NOMO-1 (cell line): ENCODE data around the gene PANX2.

ENCODE experiments used
- DNase-seq, 2 experiments: peaks; one replicate each; lab custom pipeline; 2025; ENCODE audit not compliant: unreplicated experiment in 2 of 2; lab: John Stamatoyannopoulos, UW

Gene PANX2

DNA sequence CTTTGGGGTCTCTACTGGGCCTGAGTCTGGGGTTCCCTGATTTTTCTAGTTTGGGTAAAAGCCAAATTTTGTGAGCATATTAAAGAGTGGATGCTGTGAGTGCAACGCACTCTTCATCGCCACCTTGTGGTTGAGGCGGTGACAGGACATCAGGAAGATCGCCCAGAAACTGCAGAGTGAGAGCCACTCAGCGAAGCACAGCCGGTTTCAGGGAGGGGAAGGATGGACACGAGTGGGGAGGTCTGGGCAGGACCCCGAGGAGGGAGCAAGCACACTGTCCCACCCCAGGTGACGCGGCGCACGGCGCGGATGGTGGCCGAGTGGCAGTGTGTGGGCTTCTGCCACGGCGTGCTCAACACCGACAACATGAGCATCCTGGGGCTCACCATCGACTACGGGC is 39.4 kb downstream of the PANX2 start:
- DNase-seq, result peak; percentile 22 to 47

DNA sequence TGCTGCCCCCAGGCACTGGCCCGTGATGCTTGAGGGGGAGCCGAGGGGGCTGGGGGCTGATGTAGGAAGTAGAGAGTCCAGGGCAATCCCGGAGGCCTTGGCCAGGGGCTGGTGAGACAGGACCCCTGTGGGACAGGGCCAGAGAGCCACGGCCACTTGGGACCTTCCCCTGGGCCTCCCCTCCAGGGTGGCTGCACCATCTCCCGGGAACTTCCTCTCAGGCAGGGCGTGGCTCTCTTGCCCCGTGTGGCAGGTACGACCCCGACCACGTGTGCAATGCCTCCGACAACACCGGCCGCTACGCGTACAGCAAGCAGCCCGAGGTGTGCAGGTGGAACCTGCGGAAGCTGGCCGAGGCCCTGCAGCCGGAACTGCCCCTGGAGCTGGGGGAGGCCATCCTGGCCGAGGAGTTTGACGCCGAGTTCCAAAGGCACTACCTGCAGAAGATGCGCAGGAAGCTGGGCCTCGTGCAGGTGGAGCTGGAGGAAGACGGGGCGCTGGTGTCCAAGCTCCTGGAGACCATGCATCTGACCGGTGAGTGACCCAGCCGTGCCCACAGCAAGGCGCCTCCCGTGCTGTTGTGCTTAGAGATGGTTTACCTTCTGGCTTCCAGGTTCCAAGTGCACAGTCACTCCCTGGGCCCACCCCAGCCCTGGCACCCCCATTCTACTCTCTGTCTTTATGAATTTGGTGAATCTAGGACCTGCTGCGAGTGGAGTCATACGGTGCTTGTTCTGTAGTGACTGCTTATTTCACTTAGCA is 40.0 kb downstream of the PANX2 start:
- DNase-seq, result no peak

DNA sequence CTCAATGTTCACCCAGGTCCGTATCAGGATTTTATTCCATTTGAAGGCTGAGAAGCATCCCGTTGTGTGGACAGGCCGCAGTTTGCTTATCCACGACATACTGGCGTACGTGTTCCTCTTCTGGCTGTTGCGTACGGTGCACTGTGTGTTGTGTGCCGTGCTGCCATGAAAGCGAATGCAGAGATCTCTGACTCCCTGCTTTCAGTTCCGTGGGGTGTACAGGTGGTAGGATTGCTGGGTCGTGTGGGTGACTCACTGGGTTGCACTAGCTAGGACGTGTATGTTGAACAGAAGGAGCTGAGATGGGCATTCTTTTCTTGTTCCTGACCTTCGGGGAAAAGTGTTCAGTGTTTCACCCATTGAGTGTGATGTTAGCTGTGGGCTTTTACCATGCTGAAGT is 40.6 kb downstream of the PANX2 start:
- no peak for DNase-seq

DNA sequence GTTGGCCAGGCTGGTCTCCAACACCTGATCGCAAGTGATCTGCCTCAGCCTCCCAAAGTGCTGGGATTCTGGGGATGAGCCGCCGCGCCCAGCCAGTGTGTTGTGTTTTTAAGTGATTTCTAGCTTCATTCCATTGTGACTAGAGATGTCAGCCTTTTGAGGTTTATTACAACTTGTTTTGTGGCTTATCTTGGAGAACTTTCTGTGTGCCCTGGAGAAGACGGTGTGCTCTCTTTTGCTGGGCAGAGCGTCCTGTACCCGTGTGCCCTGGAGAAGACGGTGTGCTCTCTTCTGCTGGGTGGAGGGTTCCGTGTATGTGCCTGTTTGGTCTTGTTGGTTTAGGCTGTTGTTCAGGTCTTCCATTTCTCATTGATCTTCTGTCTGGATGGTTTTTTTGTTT is 42.7 kb downstream of the PANX2 start:
- DNase-seq, result no peak

DNA sequence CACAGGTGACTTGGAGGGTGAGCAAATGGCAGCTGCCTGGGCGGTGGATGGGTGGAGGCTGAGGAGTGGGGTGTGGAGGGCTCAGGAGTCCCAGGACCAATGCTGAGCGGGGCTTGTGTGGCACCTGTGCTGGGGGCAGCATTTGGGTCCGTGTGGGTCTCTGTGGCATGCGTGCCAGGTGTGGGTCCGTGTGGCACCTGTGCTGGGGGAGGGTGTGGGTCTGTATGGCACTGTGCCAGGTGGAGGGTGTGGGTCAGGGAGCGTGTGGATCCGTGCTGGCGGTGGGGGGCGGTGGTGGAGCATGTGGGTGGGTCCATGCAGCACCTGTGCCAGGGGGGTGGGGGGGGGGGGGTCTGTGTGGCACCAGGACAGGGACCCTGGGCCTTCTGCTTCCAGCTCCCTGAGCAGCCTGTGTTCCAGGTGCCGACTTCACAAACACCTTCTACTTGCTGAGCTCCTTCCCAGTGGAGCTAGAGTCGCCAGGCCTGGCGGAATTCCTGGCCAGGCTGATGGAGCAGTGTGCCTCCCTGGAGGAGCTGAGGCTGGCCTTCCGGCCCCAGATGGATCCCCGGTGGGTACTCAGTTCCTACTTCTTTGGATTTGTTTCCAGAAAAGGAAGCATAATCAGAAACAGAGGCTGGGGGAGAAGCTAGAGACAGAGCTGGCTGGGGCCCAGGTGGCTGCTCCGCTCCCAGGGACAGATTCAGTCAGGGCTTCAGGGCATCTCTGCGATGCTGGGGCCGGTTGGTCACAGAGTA is 44.9 kb downstream of the PANX2 start:
- no peak for DNase-seq

DNA sequence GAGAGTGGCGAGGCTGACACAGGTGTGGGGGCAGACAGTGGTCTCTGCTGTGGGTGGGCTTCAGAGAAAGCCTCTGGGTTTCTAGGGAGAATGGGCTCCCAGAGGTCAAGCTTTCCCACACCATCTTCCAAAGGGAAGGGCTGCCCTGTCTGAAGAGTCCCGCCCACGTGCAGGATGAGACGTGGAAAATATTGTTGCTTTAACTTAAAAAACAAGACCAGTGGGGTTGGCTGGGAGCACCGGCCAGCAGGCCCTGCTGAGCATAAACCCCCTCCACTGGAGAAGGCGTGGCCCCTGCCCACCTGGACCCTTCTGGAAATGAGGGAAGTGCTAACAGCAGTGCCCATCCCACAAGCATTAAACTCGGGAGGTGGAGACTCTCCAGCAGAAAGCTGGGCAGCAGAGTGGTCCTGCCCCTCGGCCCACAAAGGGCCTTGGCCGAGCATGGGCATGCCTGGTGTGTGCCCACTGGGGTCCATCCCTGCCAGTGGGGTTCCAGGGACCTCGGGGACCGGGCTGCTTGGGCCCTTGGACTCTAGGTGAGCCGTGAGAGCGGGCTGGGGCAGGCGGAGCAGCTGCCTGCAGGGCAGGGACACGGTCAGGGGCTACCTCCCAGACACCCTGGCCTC is 45.6 kb downstream of the PANX2 start:
- no peak for DNase-seq

DNA sequence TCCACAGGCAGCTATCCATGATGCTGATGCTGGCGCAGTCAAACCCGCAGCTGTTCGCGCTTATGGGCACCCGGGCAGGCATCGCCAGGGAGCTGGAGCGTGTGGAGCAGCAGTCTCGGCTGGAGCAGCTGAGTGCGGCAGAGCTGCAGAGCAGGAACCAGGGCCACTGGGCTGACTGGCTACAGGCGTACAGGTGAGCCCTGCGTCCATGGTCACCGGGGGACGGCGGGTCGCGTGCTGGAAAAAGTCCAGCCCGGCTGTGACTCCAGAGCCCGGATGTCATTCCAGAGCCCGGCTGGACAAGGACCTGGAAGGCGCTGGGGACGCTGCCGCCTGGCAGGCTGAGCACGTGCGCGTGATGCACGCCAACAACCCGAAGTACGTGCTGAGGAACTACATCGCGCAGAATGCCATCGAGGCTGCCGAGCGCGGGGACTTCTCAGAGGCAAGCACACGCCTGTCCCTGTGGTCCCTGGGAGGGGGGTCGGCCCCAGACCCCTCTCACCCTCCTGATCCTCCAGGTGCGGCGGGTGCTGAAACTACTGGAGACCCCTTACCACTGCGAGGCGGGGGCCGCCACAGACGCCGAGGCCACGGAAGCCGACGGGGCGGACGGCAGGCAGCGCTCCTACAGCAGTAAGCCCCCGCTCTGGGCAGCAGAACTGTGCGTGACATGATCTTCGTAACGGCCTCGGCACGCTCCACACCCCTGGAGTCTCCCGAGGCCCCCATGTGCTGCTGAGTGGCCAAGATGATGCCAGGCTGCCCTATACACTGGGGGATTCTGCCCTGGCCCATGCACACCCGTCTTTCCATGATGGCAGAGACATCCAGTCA is 46.4 kb downstream of the PANX2 start:
- no peak for DNase-seq

DNA sequence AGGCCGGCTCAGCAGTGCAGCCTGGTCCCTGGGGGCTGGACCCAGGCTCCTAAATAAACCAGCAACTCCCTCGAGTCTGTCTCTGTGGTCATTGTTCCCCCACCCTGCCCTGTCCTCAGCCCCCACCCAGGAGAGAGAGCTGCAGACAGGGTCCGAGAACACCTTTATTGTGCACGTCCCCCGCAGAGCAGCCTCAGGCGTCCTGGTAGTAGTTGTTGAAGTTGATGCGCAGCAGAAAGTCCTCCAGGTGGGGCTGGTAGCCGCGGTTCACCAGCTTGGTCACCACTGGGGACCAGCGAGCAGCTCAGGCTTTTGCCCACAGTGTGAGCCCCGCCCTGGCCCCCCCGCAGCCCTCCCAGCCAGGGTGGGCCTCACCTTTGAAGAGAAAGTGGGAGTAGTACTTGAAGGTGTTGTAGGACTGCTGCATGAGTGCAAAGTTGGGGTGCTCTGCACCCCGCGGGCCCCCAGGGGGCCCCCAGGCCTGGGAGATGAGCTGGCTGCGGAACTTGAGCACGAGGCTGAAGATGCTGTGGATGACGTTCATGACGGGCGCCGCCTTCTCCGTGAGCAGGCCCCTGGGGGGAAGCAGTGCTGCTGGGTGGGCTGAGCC is 47.1 kb downstream of the PANX2 start:
- no peak for DNase-seq

DNA sequence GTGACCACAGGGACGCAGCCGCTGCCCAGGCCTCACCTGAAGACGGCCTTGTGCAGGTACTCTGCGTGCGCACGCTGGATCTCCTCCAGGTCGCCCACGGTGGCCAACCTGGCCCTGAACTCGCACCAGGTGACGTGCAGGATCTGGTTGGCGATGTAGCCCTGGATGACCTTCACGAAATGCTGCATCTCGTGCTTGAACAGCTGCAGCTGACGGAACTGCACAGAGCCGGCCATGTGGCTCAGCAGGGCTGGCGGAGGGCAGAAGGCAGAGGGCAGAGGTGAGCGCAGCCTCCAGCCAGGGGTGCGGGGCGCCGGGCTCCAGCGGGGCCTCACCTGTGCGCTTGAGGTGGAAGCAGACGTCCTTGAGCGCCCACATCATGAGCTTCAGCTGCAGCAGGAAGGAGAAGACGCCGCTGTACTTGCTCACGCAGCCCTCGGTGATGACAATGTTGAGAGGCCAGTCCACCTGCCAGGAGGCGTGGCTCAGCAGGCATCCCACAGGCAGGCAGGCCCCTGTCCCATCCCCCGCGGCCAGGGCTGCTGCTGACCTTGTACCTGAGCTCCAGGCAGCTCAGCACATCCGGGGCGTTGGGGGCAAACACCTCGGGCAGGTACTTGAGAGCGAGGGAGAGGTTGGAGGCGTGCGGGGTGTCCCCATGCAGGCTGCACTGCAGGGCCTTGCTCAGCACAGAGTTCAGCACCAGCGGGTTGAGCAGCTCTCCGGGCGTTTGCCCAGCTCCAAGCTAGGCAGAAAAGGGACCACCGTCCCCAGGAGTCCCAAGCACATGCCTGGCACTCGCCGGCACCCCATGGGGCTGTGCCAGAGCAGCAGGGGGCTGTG is 47.8 kb downstream of the PANX2 start:
- DNase-seq, result no peak

DNA sequence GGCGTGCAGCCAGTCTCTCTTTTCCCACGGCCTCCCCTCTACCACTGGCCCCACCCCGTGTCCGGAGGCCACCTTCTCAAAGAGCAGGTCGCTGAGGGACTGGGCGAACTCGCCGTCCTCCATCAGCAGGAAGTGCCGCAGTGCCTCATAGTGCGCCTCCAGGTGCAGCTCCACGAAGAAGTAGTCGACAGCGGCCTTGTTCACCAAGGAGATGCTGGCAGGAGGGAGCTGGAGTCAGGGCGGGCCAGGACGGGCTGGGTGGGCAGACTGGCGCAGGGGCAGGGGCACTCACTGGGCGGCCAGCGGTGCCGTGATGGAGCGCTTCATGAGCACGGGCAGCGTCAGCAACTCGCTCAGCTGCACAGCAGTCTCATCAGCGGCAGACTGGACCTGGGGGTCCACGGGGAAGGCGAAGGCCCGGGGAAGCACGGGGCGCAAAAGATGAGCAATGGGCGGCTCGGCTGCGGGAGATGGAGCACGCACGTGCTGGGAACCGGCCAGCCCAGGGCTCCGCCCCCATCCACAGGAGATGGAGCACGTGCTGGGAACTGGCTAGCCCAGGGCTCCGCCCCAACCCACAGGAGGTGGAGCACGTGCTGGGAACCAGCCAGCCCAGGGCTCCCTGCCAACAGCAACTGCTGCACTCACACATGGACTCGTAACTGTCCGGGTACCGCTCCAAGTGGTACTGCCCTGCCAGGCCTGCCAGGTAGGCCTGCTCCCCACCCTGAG is 48.6 kb downstream of the PANX2 start:
- no peak for DNase-seq

DNA sequence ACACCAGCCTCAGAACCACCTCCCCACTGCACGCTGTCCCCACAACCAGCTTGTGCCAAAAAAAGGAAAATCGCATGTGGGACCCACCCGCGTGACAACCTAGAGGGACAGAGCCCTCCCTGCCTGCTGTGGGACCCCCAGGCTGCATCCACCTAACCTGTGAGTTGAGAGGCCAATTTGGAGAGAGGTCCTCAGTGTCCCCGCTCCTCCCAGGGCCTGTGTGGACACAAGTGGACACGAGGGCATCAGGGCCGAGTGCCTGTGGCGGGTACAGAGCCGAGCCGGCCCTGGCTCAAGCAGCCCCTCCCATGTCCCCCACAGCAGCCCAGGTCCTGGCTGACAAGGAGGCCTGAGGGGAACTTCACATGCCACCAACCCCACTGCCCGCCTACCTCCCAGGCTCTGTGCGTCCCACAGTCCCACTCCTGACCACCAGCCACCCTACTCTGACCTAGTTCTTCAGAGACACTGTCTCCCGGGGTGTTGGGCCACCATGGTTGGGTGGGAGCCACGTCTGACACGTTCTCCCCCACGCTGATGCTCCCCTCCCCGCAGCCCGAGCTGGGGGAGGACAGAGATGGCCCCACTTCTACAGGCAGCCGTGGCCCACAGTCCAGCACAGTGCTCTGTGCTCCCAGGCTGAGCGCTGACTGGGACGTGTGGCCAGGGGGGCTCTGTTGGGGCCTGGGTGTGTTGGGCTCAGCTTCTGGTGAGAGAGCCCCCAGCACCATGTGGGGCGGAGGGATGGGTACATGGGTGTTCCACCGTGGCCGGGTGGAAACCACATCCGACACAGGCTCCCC is 49.5 kb downstream of the PANX2 start:
- no peak for DNase-seq

DNA sequence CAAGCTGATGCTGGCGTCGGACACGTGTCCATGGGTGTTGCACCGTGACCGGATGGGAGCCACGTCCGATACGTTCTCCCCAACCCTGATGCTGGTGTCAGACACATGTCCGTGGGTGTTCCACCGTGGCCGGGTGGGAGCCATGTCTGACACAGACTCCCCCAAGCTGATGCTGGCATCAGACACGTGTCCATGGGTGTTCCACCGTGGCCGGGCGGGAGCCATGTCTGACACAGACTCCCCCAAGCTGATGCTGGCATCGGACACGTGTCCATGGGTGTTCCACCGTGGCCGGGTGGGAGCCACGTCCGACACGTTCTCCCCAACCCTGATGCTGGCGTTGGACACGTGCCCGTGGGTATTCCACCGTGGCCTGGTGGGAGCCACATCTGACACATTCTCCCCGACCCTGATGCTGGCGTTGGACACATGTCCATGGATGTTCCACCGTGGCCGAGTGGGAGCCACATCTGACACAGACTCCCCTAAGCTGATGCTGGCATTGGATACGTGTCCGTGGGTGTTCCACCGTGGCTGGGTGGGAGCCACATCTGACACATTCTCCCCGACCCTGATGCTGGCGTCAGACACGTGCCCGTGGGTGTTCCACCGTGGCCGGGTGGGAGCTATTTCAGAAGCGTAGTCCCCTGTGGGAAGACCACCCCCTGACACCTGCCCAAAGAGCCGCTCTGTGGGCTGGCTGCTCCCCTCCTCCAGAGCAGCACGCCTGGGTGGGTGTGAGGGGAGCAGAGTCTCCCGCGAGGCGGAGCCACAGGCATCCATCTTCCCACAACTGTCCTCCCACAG is 50.3 kb downstream of the PANX2 start:
- DNase-seq, result no peak

DNA sequence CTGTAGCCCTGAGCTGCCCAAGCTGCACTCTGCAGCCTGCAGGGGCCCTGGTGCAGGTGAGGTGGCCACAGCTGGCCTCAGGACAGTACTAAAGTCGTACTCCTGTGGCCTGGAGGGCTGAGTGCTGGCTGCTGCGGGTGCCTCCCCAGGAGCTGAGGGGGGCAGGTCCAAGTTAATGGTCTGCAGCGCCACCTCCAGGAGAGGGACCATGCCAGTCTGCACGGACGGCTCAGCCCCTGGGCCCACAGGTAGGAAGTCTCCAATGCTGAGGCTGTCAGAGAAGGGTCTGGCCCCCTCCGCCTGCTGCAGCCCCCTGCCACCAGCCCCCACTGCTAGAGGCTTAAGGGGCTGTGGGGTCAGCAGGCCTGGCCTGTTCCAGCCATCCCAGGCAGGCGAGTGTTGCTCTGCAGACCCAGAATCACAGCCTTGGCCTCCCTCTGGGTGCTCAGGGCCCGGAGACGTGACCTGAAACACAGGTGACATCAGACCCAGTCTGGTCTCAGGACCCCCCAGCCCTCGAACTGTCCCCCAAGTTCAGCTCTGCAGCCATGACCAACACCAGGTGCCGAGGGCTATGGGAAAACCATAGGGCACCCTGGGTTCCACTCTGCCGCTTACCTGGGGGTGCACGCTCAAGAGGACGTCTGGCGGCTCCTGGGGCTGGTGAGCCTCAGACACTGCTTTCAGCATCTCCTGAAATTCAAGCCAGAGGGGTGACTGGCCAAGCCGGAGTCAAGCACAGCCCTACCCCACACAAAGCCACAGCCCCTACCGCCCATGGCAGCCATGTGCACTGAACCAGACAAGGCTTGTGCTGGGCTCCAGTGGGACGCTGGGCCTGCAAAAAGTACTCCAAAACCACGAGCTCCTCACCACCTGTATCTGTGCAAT is 51.1 kb downstream of the PANX2 start:
- no peak for DNase-seq

DNA sequence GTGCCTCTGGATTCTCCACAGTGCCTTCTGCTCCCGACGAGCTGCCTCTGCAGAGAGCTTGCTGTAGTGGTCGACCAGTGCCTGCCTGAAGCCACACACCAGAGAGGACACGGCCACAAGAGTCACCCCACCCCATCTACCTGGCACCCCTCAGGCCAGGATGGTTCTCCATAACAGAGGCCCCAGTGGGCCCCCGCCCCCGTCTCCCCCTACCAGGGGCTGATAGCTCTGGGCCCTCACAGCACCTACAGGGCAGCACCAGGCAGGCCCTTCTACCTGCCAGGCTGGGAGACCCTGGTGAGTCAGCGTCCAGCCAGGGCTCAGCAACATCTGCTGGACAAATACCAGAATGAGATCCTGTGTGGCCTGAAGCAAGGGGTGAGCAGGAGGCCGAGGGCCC is 52.0 kb downstream of the PANX2 start:
- no peak for DNase-seq

DNA sequence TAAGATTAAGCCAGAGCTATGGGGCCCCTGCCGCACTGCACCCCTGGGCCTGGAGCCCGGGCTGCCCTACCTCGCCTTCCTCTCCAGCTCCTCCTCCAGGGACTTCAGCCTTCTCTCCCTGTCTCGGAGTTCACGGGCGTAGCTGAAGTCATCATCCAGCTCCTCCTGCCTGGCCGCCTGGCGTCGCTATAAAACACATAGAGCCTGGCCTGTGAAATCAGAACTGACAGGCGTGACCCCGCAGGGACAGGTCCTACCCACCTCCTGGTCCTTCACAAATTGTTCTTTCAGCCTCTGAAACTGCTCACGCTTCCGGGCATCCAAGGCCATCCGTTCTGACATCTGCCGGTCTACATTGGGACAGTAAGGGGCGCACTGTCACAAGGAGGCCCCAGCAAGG is 53.5 kb downstream of the PANX2 start:
- no peak for DNase-seq

DNA sequence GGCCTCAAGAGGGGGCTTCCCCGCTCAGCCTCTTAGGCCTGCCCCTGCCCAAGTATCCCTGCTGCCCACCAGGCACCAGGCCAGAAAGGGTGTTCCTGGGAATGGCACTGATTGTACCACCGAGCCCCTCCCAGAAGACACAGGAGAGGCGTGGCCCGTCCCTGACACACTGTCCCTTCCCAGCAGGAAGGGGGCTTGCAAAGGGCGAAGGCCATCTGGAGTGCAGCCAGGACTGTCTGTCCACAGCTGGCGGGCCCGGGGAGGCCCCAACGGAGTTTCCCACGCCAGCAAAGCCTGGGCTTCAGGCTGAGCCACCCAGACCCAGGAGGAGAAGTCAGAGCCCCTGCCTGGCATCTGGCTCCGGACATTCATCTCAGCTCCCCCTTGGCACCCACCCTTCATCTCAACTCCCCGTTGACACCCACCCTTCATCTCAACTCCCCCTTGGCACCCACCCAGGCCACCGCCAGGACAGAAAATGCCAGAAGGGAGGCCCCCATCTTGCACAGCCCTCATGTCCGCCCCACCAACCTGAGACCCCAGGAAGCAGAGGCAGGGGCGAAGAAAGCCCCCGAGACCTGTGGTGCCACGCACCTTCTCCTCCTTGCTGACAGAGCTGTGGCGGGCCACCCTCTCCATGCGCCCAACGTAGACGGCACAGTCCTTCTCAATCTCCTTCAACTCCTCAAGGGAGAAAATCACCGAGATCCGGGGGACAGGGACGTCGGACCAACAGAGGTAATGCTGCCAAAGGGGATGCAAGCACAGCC is 54.9 kb downstream of the PANX2 start:
- DNase-seq, result no peak
